ENCODE results near the gene KLK15. TPM values are rescaled to one million over a fixed set of nuclear protein-coding genes. Genes with fewer than 3 reads are reported as not detected.
"Not testable (repeated sequence)": the region's sequence is repeated elsewhere in the genome, so short reads cannot be mapped to it uniquely, and the experiment has no call there.

KLK15 gene
- total RNA-seq, 1 donor from 2014 or later, result not detected

DNA sequence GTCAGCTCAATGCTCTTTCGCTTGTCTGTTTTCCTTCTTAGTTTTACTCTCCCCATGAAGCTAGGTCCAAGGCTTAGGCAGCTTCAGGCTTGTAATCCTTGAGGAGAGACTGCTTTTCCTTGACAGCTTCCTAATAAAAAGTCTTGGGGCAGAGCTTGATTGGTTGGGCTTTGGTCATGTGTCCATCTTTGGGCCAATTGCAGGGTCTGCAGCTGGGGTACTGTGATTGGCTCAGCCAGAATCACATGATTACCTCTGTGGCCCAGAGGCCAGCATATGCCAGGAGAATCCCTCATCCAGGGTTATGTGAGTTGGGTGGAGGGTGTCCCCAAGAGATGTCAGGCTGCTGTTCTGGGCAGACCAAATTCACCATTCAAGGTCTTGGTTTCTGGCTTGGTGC lies 17.9 kb downstream of the KLK15 start:
- Histone ChIP-seq H3K36me3 (ENCODE audit: insufficient read depth, low read length) (no peaks in the 10 kb centered on the region), H3K4me3 (ENCODE audit: insufficient read depth, low read depth, low read length) (no peak overlapping the region), H3K4me2 (ENCODE audit: low read length) (no peak overlapping the region), H3K4me1 (ENCODE audit: insufficient read depth, low read length) (no peaks in the 10 kb centered on the region), H3K9ac (ENCODE audit: low read length) (no peak overlapping the region), H2AFZ (ENCODE audit: low read depth, low read length) (no peak overlapping the region), H4K20me1 (ENCODE audit: insufficient read depth, low read length) (no peaks in the 10 kb centered on the region), H3K9me3 (ENCODE audit: insufficient read depth, low read depth, low read length) (no peaks in the 10 kb centered on the region), H3K79me2 (ENCODE audit: insufficient read depth, low read length) (no peaks in the 10 kb centered on the region), H3K27ac (ENCODE audit: low read depth, low read length) (no peak overlapping the region), H3K27me3 (ENCODE audit: insufficient read depth, low read length) (no peaks in the 10 kb centered on the region)
- TF ChIP-seq CTCF (IDR thresholded peaks at IDR 0.05; ENCODE audit: insufficient read depth, low read depth, low read length), result no peak
- no peak for TF ChIP-seq EZH2 (IDR thresholded peaks at IDR 0.05; ENCODE audit: insufficient read depth, low read length)
- Mint-ChIP-seq H3K4me1 (ENCODE audit: low read depth, unreplicated experiment) (no peaks in the 10 kb centered on the region), H3K36me3 (ENCODE audit: low read depth, unreplicated experiment) (no peaks in the 10 kb centered on the region), H3K27me3 (ENCODE audit: low read depth, unreplicated experiment) (peaks cover 63% of the 10 kb centered on the region), H3K27ac (ENCODE audit: unreplicated experiment) (no peak overlapping the region), H3K4me3 (ENCODE audit: unreplicated experiment) (no peak overlapping the region), H3K9me3 (ENCODE audit: unreplicated experiment) (peaks cover 20% of the 10 kb centered on the region)
- FAIRE-seq (no peak), DNase-seq (ENCODE audit: low read depth) (no peak)

DNA sequence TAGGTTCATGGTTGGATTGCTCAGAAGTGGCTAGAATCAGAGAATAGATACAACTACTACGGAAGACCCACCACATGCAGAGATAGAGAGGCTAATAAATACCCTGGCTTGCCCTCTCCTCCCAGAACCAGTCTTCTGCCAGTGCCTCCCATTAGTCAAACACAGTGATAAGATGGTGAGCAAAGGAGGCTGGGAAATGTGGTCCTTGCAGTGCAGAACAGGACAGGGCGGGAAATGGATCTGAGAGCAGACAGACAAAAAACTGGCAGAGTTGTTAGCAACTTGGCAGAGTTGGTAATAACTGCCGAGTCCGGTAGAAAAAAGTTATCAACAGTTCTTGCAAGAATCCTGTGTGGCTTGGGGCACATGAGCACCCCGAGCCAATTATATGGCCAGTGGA lies 18.5 kb downstream of the KLK15 start:
- H3K4me3 Mint-ChIP-seq (ENCODE audit: unreplicated experiment), result no peak overlapping the region
- no peaks in the 10 kb centered on the region for H3K36me3 Mint-ChIP-seq (ENCODE audit: low read depth, unreplicated experiment)
- no peaks in the 10 kb centered on the region for H3K4me1 ChIP-seq (ENCODE audit: insufficient read depth, low read length)
- no peak overlapping the region for H3K4me3 ChIP-seq (ENCODE audit: insufficient read depth, low read depth, low read length)
- no peaks in the 10 kb centered on the region for H3K4me1 Mint-ChIP-seq (ENCODE audit: low read depth, unreplicated experiment)
- no peaks in the 10 kb centered on the region for H3K9me3 ChIP-seq (ENCODE audit: insufficient read depth, low read depth, low read length)
- H3K27ac ChIP-seq (ENCODE audit: low read depth, low read length), result no peak overlapping the region
- H3K4me2 ChIP-seq (ENCODE audit: low read length), result no peak overlapping the region
- peaks cover 59% of the 10 kb centered on the region for H3K27me3 Mint-ChIP-seq (ENCODE audit: low read depth, unreplicated experiment)
- no peak for DNase-seq (ENCODE audit: low read depth)
- no peak overlapping the region for H3K27ac Mint-ChIP-seq (ENCODE audit: unreplicated experiment)
- H2AFZ ChIP-seq (ENCODE audit: low read depth, low read length), result no peak overlapping the region
- no peaks in the 10 kb centered on the region for H3K36me3 ChIP-seq (ENCODE audit: insufficient read depth, low read length)
- H3K9ac ChIP-seq (ENCODE audit: low read length), result no peak overlapping the region
- H3K9me3 Mint-ChIP-seq (ENCODE audit: unreplicated experiment), result peaks cover 19% of the 10 kb centered on the region
- no peaks in the 10 kb centered on the region for H3K79me2 ChIP-seq (ENCODE audit: insufficient read depth, low read length)
- FAIRE-seq, result no peak
- H4K20me1 ChIP-seq (ENCODE audit: insufficient read depth, low read length), result no peaks in the 10 kb centered on the region
- H3K27me3 ChIP-seq (ENCODE audit: insufficient read depth, low read length), result no peaks in the 10 kb centered on the region
- TF ChIP-seq CTCF (IDR thresholded peaks at IDR 0.05; ENCODE audit: insufficient read depth, low read depth, low read length) (no peak), EZH2 (IDR thresholded peaks at IDR 0.05; ENCODE audit: insufficient read depth, low read length) (no peak)

- H3K9me3 ChIP-seq (ENCODE audit: insufficient read depth, low read depth, low read length), result no peaks in the 10 kb centered on the region
- peaks cover 41% of the 10 kb centered on the region for H3K27me3 Mint-ChIP-seq (ENCODE audit: low read depth, unreplicated experiment)
- TF ChIP-seq CTCF (IDR thresholded peaks at IDR 0.05; ENCODE audit: insufficient read depth, low read depth, low read length) (no peak), EZH2 (IDR thresholded peaks at IDR 0.05; ENCODE audit: insufficient read depth, low read length) (no peak)
- no peak overlapping the region for H3K27ac Mint-ChIP-seq (ENCODE audit: unreplicated experiment)
- H3K79me2 ChIP-seq (ENCODE audit: insufficient read depth, low read length), result no peaks in the 10 kb centered on the region
- no peak overlapping the region for H3K4me2 ChIP-seq (ENCODE audit: low read length)
- no peak for FAIRE-seq
- H3K4me3 Mint-ChIP-seq (ENCODE audit: unreplicated experiment), result no peak overlapping the region
- H3K27me3 ChIP-seq (ENCODE audit: insufficient read depth, low read length), result no peaks in the 10 kb centered on the region
- no peaks in the 10 kb centered on the region for H3K36me3 Mint-ChIP-seq (ENCODE audit: low read depth, unreplicated experiment)
- no peaks in the 10 kb centered on the region for H4K20me1 ChIP-seq (ENCODE audit: insufficient read depth, low read length)
- no peaks in the 10 kb centered on the region for H3K4me1 Mint-ChIP-seq (ENCODE audit: low read depth, unreplicated experiment)
- no peak overlapping the region for H2AFZ ChIP-seq (ENCODE audit: low read depth, low read length)
- H3K27ac ChIP-seq (ENCODE audit: low read depth, low read length), result no peak overlapping the region
- peaks cover 19% of the 10 kb centered on the region for H3K9me3 Mint-ChIP-seq (ENCODE audit: unreplicated experiment)
- no peak overlapping the region for H3K4me3 ChIP-seq (ENCODE audit: insufficient read depth, low read depth, low read length)
- H3K36me3 ChIP-seq (ENCODE audit: insufficient read depth, low read length), result no peaks in the 10 kb centered on the region
- DNase-seq (ENCODE audit: low read depth), result no peak
- H3K4me1 ChIP-seq (ENCODE audit: insufficient read depth, low read length), result no peaks in the 10 kb centered on the region
- no peak overlapping the region for H3K9ac ChIP-seq (ENCODE audit: low read length)
Observed at GRCh38 chr19:50812474-50812873, 20.9 kb downstream of the KLK15 start.

DNA sequence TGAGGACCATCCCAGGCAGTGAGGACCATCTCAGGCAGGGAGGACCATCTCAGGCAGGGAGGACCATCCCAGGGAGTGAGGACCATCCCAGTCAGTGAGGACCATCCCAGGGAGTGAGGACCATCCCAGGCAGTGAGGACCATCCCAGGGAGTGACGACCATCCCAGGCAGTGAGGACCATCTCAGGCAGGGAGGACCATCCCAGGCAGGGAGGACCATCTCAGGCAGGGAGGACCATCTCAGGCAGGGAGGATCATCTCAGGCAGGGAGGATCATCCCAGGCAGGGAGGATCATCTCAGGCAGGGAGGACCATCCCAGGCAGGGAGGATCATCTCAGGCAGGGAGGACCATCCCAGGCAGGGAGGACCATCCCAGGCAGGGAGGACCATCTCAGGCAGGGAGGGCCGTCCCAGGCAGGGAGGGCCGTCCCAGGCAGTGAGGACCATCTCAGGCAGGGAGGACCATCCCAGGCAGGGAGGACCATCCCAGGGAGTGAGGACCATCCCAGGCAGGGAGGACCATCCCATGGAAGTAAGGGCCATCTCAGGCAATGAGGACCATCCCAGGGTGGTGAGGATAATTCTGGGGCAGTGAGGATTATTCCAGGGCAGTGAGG lies 21.6 kb downstream of the KLK15 start:
- not testable (repeated sequence) for H3K9me3 ChIP-seq (ENCODE audit: insufficient read depth, low read depth, low read length); FAIRE-seq; H3K4me1 ChIP-seq (ENCODE audit: insufficient read depth, low read length); H3K4me1 Mint-ChIP-seq (ENCODE audit: low read depth, unreplicated experiment); DNase-seq (ENCODE audit: low read depth); H4K20me1 ChIP-seq (ENCODE audit: insufficient read depth, low read length); H3K4me3 Mint-ChIP-seq (ENCODE audit: unreplicated experiment); H3K27ac ChIP-seq (ENCODE audit: low read depth, low read length); H3K4me3 ChIP-seq (ENCODE audit: insufficient read depth, low read depth, low read length); H3K79me2 ChIP-seq (ENCODE audit: insufficient read depth, low read length); H3K9ac ChIP-seq (ENCODE audit: low read length); H3K27me3 ChIP-seq (ENCODE audit: insufficient read depth, low read length); H3K36me3 Mint-ChIP-seq (ENCODE audit: low read depth, unreplicated experiment); H3K36me3 ChIP-seq (ENCODE audit: insufficient read depth, low read length); H2AFZ ChIP-seq (ENCODE audit: low read depth, low read length); H3K4me2 ChIP-seq (ENCODE audit: low read length); H3K27ac Mint-ChIP-seq (ENCODE audit: unreplicated experiment)
- peaks cover 36% of the 10 kb centered on the region for H3K27me3 Mint-ChIP-seq (ENCODE audit: low read depth, unreplicated experiment)
- peaks cover 17% of the 10 kb centered on the region for H3K9me3 Mint-ChIP-seq (ENCODE audit: unreplicated experiment)

Measured in astrocyte (in vitro differentiated cells and primary cell).